NB4 (cell line): ENCODE measurements around the gene CDCA5.

Experiments used
- CTCF ChIP-seq: IDR thresholded peaks from one replicate; pipeline ENCODE4 v1.5.1; 2012; ENCODE audit warnings: low read depth, low read length
- MAX ChIP-seq: IDR thresholded peaks from 2 replicates; pipeline ENCODE4 v1.6.1; 2011; ENCODE audit warnings: low read depth, low read length
- MYC ChIP-seq: IDR thresholded peaks from 2 replicates; pipeline ENCODE4 v1.6.1; 2011; ENCODE audit warnings: low read depth, low read length
- POLR2A ChIP-seq: IDR thresholded peaks from 2 replicates; pipeline ENCODE4 v1.6.1; 2011; ENCODE audit warnings: mild to moderate bottlenecking; ENCODE audit not compliant: insufficient read length; ENCODE audit errors: extremely low read depth

GRCh38 chr11:65126624-65127274 lies 42.9 kb upstream of the CDCA5 start:
- TF ChIP-seq POLR2A, result no peak
- no peak for TF ChIP-seq CTCF
- no peak for TF ChIP-seq MAX
- TF ChIP-seq MYC, result no peak
